GM12865 (cell line): ENCODE data around the gene KAT14.
"Not testable (repeated sequence)": the region's sequence is repeated elsewhere in the genome, so short reads cannot be mapped to it uniquely, and the experiment has no call there.

Source experiments
- DNase-seq: peaks from one replicate; pipeline ENCODE4 v3.0.0; 2010; ENCODE audit warnings: low read depth
- H3K4me3 ChIP-seq: 2 replicates; pipeline ENCODE4 v1.5.1; 2011; ENCODE audit warnings: mild to moderate bottlenecking, low read depth, low read length, control low read depth
- CTCF ChIP-seq: IDR thresholded peaks from 2 replicates; pipeline ENCODE4 v1.5.1; 2011; ENCODE audit warnings: low read length, control low read depth, low read depth, inconsistent platforms; ENCODE audit not compliant: insufficient read depth; ENCODE audit errors: missing control alignments

Gene KAT14

DNA sequence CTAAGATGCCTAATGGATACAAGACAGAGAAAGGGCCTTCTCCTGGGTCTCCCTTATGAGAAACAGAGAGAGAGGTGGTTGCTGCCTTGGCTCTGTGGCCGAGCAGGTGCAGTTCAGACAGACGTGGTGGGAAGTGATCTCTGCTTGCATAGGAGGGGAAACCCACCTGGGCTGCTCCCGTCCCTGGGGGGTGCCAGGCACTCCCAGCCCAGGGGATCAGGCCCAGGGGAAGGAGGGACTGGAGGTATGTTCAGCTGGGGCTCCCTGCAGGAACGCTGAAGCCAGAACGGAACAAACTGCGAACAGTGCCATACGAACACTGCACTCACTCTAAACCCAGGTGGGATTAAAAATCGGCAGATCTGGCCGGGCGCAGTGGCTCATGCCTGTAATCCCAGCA lies 44.3 kb upstream of the KAT14 start:
- DNase-seq: no peak
- no peak for TF ChIP-seq CTCF
- no peak overlapping the region for H3K4me3 ChIP-seq

DNA sequence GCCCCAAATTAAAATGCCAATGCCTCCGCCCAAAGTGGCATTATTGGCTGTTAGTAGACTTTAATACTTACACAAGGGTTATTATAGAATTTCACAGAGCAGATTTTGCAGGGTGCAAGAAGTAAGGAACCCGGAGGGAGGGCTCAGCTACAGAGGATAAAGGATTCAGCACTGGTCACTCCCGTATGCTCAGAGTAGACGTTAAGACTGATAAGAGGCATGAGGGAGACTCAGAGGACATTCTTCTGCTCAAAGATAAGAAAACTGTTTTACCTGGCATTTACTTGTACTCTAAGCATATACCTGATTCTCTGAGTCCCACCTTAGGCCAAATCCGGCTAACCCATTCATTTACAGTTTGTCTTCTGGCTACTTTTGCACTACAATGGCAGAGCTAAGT lies 43.5 kb upstream of the KAT14 start:
- no peak overlapping the region for H3K4me3 ChIP-seq
- TF ChIP-seq CTCF: no peak
- DNase-seq: no peak

DNA sequence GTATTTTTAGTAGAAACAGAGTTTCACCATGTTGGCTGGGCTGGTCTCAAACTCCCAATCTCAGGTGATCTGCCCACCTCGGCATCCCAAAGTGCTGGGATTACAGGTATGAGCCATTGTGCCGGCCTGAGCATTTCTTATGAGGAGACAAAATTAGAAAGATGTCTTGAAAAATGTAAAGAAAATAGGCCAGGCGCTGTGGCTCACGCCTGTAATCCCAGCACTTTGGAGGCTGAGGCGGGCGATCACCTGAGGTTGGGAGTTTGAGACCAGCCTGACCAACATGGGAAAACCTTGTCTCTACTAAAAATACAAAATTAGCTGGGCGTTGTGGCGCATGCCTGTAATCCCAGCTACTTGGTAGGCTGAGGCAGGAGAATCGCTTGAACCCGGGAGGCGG lies 37.1 kb upstream of the KAT14 start:
- H3K4me3 ChIP-seq, DNase-seq: not testable (repeated sequence)

DNA sequence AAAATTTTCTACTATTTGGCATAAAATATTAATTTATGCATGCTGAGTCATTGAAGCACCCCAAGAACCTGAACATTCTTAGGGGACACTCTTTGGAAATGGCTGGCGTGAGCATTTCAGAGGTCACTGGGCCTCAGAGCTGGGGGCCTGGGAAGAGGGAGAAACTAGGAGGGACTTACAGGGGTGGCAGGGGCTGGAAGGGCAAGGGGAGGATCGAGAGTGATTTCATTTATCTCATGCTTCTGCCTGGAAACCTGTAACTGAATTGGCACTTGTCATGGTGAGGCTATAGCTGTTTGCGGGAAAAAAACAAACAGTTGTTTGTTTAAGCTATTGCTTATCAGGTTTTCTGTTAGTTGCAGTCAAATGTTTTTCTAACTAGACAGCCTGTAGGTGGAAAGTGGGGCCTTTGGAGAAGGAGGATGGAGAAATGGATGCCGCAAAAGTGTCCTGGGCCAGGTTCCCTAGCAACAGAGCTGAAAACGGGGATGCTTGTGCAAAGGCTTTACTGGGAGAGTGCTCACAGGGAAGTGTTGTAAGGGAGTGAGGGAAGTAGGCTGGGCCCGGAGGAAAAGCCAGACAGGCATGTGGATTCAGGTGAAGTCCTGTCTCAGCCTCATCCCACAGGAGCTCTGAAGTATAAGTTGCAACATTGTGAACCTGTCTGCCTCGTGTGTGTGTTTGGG lies 36.4 kb upstream of the KAT14 start:
- no peak overlapping the region for H3K4me3 ChIP-seq

DNA sequence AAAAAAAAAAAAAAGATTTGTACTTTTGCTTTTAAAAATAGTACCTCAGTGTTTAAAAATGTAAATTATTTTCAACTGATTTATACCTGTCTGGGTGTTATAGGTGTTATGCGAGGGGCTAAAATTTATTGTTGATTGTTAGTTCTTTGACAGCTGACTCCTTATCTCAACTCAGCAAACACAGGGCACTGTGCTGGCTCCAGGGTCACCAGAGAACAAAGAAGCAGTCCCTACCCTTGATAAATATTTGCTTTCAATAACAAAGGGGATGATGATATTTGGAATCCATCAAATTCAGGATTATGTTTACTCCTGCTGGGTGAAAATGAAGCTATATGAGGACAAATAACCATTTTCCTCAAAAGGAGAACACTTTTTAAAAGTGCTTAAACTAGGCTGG lies 34.2 kb upstream of the KAT14 start:
- TF ChIP-seq CTCF: no peak
- no peak overlapping the region for H3K4me3 ChIP-seq
- no peak for DNase-seq

More for the DNA sequence above, 36.4 kb upstream of the KAT14 start:
- no peak for TF ChIP-seq CTCF
- no peak for DNase-seq

GRCh38 chr20:18108326-18108725 lies 29.3 kb upstream of the KAT14 start:
- no peak for TF ChIP-seq CTCF
- no peak for DNase-seq
- H3K4me3 ChIP-seq: no peak overlapping the region

GRCh38 chr20:18128574-18128973 lies 9.1 kb upstream of the KAT14 start:
- DNase-seq, H3K4me3 ChIP-seq: not testable (repeated sequence)

DNA sequence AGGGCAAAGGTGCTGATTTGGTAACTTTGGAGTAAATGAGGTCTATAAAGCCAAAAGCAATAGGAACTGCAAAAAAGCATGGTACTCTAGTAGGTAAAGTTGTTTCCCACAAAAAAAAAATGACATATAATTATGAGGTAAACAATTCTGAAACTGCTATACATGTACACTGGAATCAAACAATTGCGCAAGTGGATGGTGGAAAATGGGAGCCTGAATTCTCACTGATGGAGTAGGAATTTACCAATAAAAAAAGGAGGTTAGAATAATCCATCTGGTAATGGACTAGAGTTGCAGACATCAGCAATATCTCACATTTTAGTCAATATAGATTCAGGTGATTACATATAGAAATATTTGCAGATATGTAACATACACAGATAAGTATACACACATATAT lies 5.0 kb upstream of the KAT14 start:
- no peak for TF ChIP-seq CTCF
- no peak overlapping the region for H3K4me3 ChIP-seq
- DNase-seq: no peak
